ENCODE results near the gene SUMF1.

SUMF1 gene

DNA sequence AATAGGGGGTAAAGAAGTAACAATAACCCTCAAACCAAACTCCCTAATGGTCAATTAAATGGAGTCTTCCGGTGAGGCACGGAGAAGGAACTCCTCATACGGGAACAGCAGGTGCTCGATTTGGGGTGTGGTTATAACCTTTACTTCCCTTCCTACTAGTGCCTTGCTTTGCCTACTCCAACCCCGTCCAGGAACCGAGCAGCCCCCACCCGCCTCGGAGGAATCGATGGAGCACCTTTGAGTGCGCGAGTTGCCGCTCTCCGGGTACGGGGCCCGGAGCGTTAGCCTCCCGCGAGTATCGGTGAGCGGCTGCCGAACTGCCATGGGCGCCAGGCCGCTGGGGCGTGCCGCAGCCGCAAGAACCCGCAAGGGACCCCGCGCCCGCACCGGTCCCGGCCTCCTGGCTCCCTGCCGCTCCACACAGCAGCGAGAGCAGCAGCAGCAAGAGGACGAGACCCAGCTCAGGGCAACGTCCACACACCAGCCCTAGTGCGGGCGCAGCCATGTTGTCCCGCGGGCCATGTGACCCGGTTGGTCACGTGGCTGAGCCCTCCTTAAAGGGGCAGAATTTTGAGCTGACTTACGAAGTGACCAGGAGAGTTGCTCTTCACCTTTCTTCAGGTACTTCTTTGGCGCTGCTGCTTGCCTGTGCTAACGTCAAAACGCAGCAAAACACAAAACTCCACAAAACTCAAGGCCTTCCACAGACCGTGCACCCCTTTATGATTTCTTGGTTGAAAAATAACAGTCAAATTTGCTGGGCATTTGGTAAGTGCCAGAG is at the start of gene SUMF1:
Gene SUMF1 (minus strand): TSS at position 529 of the 781 bp plus-strand sequence. CDS start 24 bp downstream, at position 505.
- TF ChIP-seq, protein P1, sequence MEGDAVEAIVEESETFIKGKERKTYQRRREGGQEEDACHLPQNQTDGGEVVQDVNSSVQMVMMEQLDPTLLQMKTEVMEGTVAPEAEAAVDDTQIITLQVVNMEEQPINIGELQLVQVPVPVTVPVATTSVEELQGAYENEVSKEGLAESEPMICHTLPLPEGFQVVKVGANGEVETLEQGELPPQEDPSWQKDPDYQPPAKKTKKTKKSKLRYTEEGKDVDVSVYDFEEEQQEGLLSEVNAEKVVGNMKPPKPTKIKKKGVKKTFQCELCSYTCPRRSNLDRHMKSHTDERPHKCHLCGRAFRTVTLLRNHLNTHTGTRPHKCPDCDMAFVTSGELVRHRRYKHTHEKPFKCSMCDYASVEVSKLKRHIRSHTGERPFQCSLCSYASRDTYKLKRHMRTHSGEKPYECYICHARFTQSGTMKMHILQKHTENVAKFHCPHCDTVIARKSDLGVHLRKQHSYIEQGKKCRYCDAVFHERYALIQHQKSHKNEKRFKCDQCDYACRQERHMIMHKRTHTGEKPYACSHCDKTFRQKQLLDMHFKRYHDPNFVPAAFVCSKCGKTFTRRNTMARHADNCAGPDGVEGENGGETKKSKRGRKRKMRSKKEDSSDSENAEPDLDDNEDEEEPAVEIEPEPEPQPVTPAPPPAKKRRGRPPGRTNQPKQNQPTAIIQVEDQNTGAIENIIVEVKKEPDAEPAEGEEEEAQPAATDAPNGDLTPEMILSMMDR (IDR thresholded peaks at IDR 0.05; ENCODE audit: control insufficient read depth, insufficient read depth, low read depth, low read length, missing control alignments), result no peak
- H3K4me3 ChIP-seq (ENCODE audit: control insufficient read depth, low read depth, low read length), result peak within 1 kb of the TSS; percentile 98
- no peak for DNase-seq (ENCODE audit: low read depth)

DNA sequence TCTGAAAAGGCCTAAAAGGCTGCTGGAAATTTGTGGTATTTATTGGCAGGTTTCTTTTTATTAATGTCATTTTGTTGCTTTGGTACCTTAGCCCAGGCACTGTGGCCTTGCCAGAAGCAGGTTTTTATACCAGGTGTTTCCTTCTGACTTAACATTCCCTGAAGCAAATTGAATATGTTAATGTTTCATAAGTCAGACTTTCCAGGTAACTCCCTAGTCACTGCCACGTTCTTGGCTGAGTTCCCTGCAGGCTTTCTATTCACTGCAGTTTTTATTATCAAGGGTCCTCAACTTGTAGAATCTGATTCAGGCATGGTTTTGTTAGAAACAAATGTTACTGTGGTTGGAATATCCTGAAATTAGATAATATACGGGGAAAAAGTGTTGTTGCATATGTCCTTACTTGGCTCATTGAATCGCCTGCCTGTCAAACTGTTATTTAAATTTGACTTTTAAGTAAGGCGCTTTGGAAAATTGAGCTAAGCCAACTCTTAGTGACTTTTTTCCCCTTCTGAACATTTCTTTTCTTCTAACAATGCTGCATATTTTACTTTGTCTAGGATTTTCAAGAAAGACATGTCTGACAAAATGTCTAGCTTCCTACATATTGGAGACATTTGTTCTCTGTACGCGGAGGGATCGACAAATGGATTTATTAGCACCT is 49.0 kb upstream of the SUMF1 start:
- TF ChIP-seq, protein P1 (IDR thresholded peaks at IDR 0.05; ENCODE audit: control insufficient read depth, insufficient read depth, low read depth, low read length, missing control alignments), result no peak
- no peak overlapping the region for H3K4me3 ChIP-seq (ENCODE audit: control insufficient read depth, low read depth, low read length)
- no peak for DNase-seq (ENCODE audit: low read depth)

DNA sequence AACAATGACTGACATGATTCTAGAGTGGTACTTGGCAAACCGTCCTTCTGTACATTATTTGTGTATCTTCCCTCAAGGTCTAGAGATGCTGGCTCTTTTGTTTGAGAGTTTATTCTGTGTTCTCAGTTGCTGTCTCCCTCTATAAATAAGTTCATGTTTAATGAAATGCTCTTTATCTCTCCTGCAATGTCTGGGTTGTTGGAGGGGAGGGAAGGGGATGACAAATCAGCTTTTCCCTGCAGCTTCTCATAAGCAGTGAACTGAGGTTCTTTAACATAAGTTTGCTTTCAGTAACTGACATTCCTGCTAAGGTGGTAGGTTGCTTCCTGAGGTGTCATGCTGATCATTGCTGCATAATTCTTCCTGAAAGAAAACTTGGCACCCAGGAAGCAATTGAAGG is 47.8 kb upstream of the SUMF1 start:
- no peak for DNase-seq (ENCODE audit: low read depth)
- TF ChIP-seq, protein P1 (IDR thresholded peaks at IDR 0.05; ENCODE audit: control insufficient read depth, insufficient read depth, low read depth, low read length, missing control alignments), result no peak
- H3K4me3 ChIP-seq (ENCODE audit: control insufficient read depth, low read depth, low read length), result no peak overlapping the region

DNA sequence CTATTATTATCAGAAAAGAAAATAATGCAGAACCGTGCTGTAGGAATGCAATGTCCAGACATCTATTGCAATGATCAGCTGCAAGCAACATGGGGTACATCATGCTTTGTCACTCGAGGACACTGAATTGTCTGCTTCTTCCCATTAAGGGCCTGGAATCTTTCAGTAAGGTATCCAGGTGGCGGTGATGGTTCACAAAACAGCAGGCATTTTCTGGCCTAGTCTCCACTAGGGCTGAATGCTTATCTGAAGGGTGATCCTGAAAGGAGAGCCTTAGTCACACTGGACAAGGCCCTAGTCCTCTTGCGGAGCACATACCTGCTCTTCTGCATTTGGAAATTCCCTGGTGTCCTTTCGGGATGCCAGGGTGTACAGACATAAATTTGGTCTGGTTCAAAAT is 47.3 kb upstream of the SUMF1 start:
- H3K4me3 ChIP-seq (ENCODE audit: control insufficient read depth, low read depth, low read length), result no peak overlapping the region
- TF ChIP-seq, protein P1 (IDR thresholded peaks at IDR 0.05; ENCODE audit: control insufficient read depth, insufficient read depth, low read depth, low read length, missing control alignments), result no peak
- no peak for DNase-seq (ENCODE audit: low read depth)

DNA sequence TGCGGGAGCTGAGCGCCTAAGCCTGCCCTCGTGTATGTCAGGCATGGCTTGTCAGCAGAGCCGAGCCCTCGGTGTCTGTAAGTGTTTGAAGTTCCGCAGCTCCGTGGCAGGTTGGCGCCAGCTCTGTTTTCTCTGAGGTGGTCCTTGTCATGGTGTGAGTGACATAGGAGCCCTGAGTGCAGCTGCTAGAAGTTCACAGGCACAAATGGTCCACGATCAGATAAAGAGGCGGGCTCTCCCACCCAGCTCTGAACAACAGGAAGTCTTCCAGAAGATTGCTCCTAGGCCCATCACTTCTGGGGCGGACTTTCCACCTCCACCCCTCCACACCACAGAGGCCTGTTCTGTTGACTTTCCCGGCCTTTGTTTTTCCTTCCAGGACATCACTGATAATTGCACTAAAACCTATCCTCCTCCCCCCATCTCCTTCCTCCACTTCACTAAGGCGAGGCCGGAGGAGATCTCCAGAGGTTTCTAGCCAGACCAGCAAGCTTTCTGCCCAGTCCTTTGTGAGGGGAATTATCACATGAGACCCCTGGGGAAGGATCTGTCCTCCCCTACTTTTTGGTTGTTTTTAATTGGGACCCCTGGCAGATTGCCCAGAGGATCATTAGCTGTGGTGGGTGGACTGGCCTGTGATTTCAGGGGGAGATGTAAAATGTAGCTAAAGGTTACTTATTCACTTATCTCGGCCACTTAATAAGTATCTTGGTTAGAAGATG is 46.0 kb upstream of the SUMF1 start:
- H3K4me3 ChIP-seq (ENCODE audit: control insufficient read depth, low read depth, low read length), result no peak overlapping the region
- DNase-seq (ENCODE audit: low read depth), result no peak
- TF ChIP-seq, protein P1 (IDR thresholded peaks at IDR 0.05; ENCODE audit: control insufficient read depth, insufficient read depth, low read depth, low read length, missing control alignments), result no peak

DNA sequence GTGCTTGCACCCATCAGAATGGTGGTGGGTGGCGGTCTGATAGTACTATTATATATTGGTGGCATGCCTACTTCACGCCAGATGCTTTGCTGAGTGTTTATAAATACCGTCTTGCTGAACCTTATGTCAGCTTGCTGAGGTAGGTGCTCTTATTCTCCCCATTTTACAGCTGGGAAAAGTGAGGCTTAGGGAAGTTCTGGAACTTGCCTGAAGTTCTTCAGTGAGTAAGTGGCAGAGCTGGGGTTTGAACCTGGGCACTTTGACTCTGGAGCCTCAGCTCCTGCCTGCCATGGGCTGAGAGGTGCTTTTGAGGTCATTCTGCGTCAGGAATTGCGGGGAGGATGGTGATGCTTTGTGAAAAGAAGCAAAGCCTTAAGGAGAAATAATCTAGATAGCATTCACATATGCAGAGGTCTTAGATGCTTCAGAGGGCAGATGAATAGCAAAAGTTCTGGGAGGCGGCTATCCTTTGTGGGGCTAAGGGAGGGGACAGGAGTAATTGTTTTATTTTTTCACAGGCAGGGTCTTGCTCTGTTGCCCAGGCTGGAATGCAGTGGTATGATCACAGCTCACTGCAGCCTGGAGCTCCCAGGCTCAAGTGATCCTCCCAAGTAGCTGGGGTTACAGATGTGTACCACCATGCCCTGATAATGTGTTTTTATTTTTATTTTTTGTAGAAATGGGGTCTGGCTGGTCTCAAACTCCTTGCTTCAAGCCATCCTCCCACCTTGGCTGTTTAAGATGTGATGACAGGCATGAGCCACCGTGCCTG is 44.6 kb upstream of the SUMF1 start:
- TF ChIP-seq, protein P1 (IDR thresholded peaks at IDR 0.05; ENCODE audit: control insufficient read depth, insufficient read depth, low read depth, low read length, missing control alignments), result no peak
- no peak for DNase-seq (ENCODE audit: low read depth)
- H3K4me3 ChIP-seq (ENCODE audit: control insufficient read depth, low read depth, low read length), result no peak overlapping the region
